ENCODE results near the gene TMEM171. TPM values are rescaled to one million over a fixed set of nuclear protein-coding genes. Genes with fewer than 3 reads are reported as not detected.

TMEM171 gene
- total and polyA plus RNA-seq, 3 experiments from 2014 or later: 14.1 TPM; not detected in 2

- Mint-ChIP-seq H3K4me1 (peaks cover 6 to 16% (median 13%) of the 10 kb centered on the region in 3 donors), H3K27ac (no peak overlapping the region), H3K27me3 (peaks cover 0 to 18% of the 10 kb centered on the region in 2 donors), H3K9me3 (peaks cover 0 to 8% (median 0%) of the 10 kb centered on the region in 5 donors), H3K4me3 (no peak overlapping the region), H3K36me3 (no peaks in the 10 kb centered on the region)
- POLR2A ChIA-PET: no interaction called here
- Histone ChIP-seq H3K4me1 (ENCODE audit: insufficient read depth, low read length) (no peaks in the 10 kb centered on the region), H3K9me3 (ENCODE audit: low read length) (no peaks in the 10 kb centered on the region), H3K4me3 (ENCODE audit: low read length) (no peak overlapping the region), H3K27me3 (ENCODE audit: insufficient read depth, low read length, poor library complexity, severe bottlenecking) (peaks cover 4% of the 10 kb centered on the region), H3K27ac (ENCODE audit: low read depth, low read length) (no peak overlapping the region), H3K36me3 (ENCODE audit: insufficient read depth, low read length) (no peaks in the 10 kb centered on the region)
- no peak for DNase-seq
- CTCF ChIA-PET: no interaction called here
Observed at GRCh38 chr5:73097740-73098139, 22.6 kb upstream of the TMEM171 start.

DNA sequence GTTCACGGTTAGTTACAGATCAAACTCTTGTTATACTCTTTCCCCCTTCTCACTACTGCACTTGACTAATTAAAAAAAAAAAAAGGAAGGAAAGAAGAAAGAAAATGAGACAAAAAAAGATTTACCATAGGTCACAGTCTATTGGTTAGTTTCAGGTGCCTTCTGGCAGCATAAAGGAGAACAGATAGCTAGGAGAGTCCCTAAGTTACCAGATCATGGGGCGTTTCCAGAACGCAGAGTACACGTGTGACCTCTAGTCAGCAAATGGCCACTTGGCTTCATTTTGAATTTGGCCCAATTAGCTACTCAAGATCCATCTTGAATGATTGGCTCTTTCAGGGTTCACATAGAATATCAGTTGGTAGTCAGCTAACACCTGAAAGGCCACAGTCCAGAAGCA is 20.3 kb upstream of the TMEM171 start:
- no peak for DNase-seq
- H3K4me1 ChIP-seq (ENCODE audit: insufficient read depth, low read length): no peaks in the 10 kb centered on the region
- H3K9me3 ChIP-seq (ENCODE audit: low read length): no peaks in the 10 kb centered on the region
- Mint-ChIP-seq H3K9me3 (peaks cover 0 to 8% (median 0%) of the 10 kb centered on the region in 5 donors), H3K27me3 (peaks cover 0 to 20% of the 10 kb centered on the region in 2 donors), H3K27ac (no peak overlapping the region), H3K4me1 (peaks cover 6 to 14% (median 13%) of the 10 kb centered on the region in 3 donors), H3K36me3 (no peaks in the 10 kb centered on the region), H3K4me3 (no peak overlapping the region)
- no peak overlapping the region for H3K4me3 ChIP-seq (ENCODE audit: low read length)
- CTCF ChIA-PET: interaction anchor here (1.2 kb wide), 1 partner anchor 71 kb away, joined by 3 read pairs; no protein-coding TSS in a partner anchor
- peaks cover 4% of the 10 kb centered on the region for H3K27me3 ChIP-seq (ENCODE audit: insufficient read depth, low read length, poor library complexity, severe bottlenecking)
- no peak overlapping the region for H3K27ac ChIP-seq (ENCODE audit: low read depth, low read length)
- POLR2A ChIA-PET: no interaction called here
- H3K36me3 ChIP-seq (ENCODE audit: insufficient read depth, low read length): no peaks in the 10 kb centered on the region

DNA sequence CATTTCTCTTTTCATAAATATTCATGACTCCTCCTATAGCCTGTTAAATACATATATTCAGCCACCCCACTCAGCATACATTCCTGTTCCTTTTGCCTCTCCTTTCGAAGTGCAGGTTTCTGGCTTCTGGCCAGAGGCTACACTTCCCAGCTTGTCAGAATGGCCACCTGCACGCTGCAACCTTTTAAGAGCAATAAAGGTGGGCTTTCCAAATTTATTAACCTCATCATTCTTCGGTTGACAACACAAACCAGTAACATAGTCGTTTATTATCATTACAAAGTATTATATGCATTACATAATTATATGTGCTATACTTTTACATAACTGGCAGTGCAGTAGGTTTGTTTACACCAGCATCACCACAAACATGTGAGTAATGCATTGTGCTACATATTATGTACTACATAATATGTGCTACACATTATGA is 16.5 kb upstream of the TMEM171 start:
- Mint-ChIP-seq H3K4me3 (no peak overlapping the region), H3K4me1 (no peaks in the 10 kb centered on the region), H3K27ac (no peak overlapping the region), H3K36me3 (peaks cover 0 to 14% (median 2%) of the 10 kb centered on the region in 3 donors), H3K27me3 (peaks cover 3 to 32% of the 10 kb centered on the region in 2 donors), H3K9me3 (peaks cover 0 to 1% (median 0%) of the 10 kb centered on the region in 5 donors)
- DNase-seq: no peak
- no peak overlapping the region for H3K27ac ChIP-seq (ENCODE audit: low read depth, low read length)
- H3K36me3 ChIP-seq (ENCODE audit: insufficient read depth, low read length): no peaks in the 10 kb centered on the region
- ChIA-PET CTCF (interaction anchor here (1.1 kb wide), 1 partner anchor 98 kb away, joined by 3 read pairs; no protein-coding TSS in a partner anchor), POLR2A (no interaction called here)
- no peak overlapping the region for H3K4me3 ChIP-seq (ENCODE audit: low read length)
- no peaks in the 10 kb centered on the region for H3K27me3 ChIP-seq (ENCODE audit: insufficient read depth, low read length, poor library complexity, severe bottlenecking)
- no peaks in the 10 kb centered on the region for H3K9me3 ChIP-seq (ENCODE audit: low read length)
- H3K4me1 ChIP-seq (ENCODE audit: insufficient read depth, low read length): no peaks in the 10 kb centered on the region

DNA sequence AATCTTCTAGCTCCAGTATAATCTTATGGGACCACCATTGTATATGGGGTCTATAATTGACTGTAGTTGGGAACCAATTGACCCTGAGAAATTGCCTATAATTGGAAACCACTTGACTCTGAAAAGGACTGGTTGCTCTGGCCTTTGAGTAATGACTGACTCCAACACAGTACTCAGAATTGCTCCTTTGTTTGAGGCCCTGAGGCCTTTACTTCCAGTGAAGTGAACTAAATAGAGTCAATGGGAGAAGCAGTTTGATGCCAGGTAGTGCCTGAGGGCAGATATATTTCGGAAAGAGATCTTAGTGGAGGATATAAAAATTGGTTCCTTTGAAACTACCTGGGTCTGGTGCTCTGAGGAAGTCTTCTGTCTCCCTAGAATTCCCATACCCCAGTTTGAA is 16.0 kb upstream of the TMEM171 start:
- H3K27me3 Mint-ChIP-seq: peaks cover 3 to 34% of the 10 kb centered on the region in 2 donors
- no peak for DNase-seq
- Histone ChIP-seq H3K27me3 (ENCODE audit: insufficient read depth, low read length, poor library complexity, severe bottlenecking) (no peaks in the 10 kb centered on the region), H3K4me3 (ENCODE audit: low read length) (no peak overlapping the region), H3K36me3 (ENCODE audit: insufficient read depth, low read length) (no peaks in the 10 kb centered on the region), H3K9me3 (ENCODE audit: low read length) (no peaks in the 10 kb centered on the region), H3K4me1 (ENCODE audit: insufficient read depth, low read length) (no peaks in the 10 kb centered on the region), H3K27ac (ENCODE audit: low read depth, low read length) (no peak overlapping the region)
- ChIA-PET CTCF (interaction anchor here (1.1 kb wide), 1 partner anchor 97 kb away, joined by 3 read pairs; no protein-coding TSS in a partner anchor), POLR2A (no interaction called here)
- H3K4me1 Mint-ChIP-seq: no peaks in the 10 kb centered on the region
- H3K9me3 Mint-ChIP-seq: peaks cover 0 to 1% (median 0%) of the 10 kb centered on the region in 5 donors
- H3K4me3 Mint-ChIP-seq: no peak overlapping the region
- H3K27ac Mint-ChIP-seq: no peak overlapping the region
- peaks cover 0 to 14% (median 2%) of the 10 kb centered on the region in 3 donors for H3K36me3 Mint-ChIP-seq

DNA sequence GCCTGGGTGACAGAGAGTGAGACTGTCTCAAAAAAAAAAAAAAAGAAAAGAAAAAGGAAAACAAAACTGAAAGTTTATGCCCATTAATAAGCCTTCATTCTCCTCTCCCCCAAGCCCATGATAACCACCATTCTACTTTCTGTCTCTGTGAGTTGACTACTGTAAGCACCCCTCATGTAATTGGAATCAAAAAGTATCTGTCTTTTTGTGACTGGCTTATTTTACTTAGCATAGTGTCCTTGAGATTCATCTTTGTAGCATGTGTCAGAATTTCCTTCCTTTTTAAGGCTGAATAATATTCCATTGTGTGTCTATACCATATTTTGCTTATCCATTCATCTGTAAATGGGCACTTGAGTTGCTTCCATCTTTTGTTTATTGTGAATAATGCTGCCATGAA is 14.0 kb upstream of the TMEM171 start:
- Mint-ChIP-seq H3K36me3 (peaks cover 0 to 14% (median 2%) of the 10 kb centered on the region in 3 donors), H3K4me3 (no peak overlapping the region), H3K4me1 (no peaks in the 10 kb centered on the region), H3K27ac (no peak overlapping the region), H3K27me3 (peaks cover 6 to 34% of the 10 kb centered on the region in 2 donors), H3K9me3 (peaks cover 0 to 1% (median 0%) of the 10 kb centered on the region in 5 donors)
- H3K4me1 ChIP-seq (ENCODE audit: insufficient read depth, low read length): no peaks in the 10 kb centered on the region
- ChIA-PET CTCF (no interaction called here), POLR2A (no interaction called here)
- no peak overlapping the region for H3K4me3 ChIP-seq (ENCODE audit: low read length)
- no peak for DNase-seq
- no peaks in the 10 kb centered on the region for H3K36me3 ChIP-seq (ENCODE audit: insufficient read depth, low read length)
- H3K27me3 ChIP-seq (ENCODE audit: insufficient read depth, low read length, poor library complexity, severe bottlenecking): no peaks in the 10 kb centered on the region
- H3K9me3 ChIP-seq (ENCODE audit: low read length): no peaks in the 10 kb centered on the region
- H3K27ac ChIP-seq (ENCODE audit: low read depth, low read length): no peak overlapping the region

DNA sequence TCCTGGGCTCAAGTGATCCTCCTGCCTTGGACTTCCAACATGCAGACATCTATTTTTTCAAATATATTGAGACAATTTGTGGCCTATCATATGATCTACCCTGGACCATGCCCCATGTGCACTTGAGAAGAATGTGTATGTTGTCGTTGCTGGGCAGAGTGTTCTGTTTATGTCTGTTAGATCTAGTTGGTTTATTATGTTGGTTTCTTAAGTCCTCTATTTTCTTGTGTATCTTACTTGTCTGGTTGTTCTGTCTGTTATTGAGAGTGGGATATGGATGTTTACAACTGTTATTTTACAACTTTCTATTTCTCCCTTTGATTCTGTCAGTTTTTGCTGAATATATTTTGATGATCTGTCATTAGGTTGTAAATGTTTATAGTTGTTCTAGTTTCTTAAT is 10.2 kb upstream of the TMEM171 start:
- peaks cover 0 to 1% (median 0%) of the 10 kb centered on the region in 5 donors for H3K9me3 Mint-ChIP-seq
- H3K27me3 Mint-ChIP-seq: peaks cover 19 to 55% of the 10 kb centered on the region in 2 donors
- DNase-seq: no peak
- H3K36me3 ChIP-seq (ENCODE audit: insufficient read depth, low read length): no peaks in the 10 kb centered on the region
- peaks cover 0 to 8% (median 4%) of the 10 kb centered on the region in 3 donors for H3K4me1 Mint-ChIP-seq
- no peak overlapping the region for H3K27ac Mint-ChIP-seq
- H3K4me3 ChIP-seq (ENCODE audit: low read length): no peak overlapping the region
- ChIA-PET CTCF (no interaction called here), POLR2A (no interaction called here)
- no peak overlapping the region for H3K4me3 Mint-ChIP-seq
- H3K27me3 ChIP-seq (ENCODE audit: insufficient read depth, low read length, poor library complexity, severe bottlenecking): peaks cover 4% of the 10 kb centered on the region
- no peaks in the 10 kb centered on the region for H3K9me3 ChIP-seq (ENCODE audit: low read length)
- H3K27ac ChIP-seq (ENCODE audit: low read depth, low read length): no peak overlapping the region
- no peaks in the 10 kb centered on the region for H3K4me1 ChIP-seq (ENCODE audit: insufficient read depth, low read length)
- peaks cover 0 to 19% (median 6%) of the 10 kb centered on the region in 3 donors for H3K36me3 Mint-ChIP-seq

DNA sequence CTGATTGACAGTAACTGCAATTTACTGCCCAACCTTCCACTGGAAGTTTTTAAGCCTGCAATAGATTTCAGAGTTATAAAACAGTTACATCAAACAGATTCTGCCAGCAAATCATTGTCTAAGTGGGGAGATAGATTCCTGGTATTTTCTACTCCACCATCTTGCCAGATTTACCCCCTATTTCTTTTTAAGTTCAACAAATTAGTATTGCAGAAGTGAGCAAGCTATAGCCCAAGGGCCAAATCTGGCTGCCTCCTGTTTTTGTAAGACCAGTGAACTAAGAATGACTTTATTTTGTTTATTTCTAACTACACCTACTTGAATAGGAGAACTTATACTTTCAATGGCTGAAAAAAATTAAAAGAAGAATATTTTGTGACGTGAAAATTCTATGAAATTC is 8.8 kb upstream of the TMEM171 start:
- POLR2A ChIA-PET: no interaction called here
- H3K27me3 ChIP-seq (ENCODE audit: insufficient read depth, low read length, poor library complexity, severe bottlenecking): peaks cover 4% of the 10 kb centered on the region
- H3K9me3 Mint-ChIP-seq: peaks cover 0 to 1% (median 0%) of the 10 kb centered on the region in 5 donors
- CTCF ChIA-PET: no interaction called here
- H3K4me3 Mint-ChIP-seq: no peak overlapping the region
- no peak for DNase-seq
- H3K27ac ChIP-seq (ENCODE audit: low read depth, low read length): no peak overlapping the region
- no peak overlapping the region for H3K4me3 ChIP-seq (ENCODE audit: low read length)
- peaks cover 23 to 58% of the 10 kb centered on the region in 2 donors for H3K27me3 Mint-ChIP-seq
- H3K9me3 ChIP-seq (ENCODE audit: low read length): no peaks in the 10 kb centered on the region
- H3K36me3 Mint-ChIP-seq: peaks cover 0 to 19% (median 6%) of the 10 kb centered on the region in 3 donors
- no peaks in the 10 kb centered on the region for H3K36me3 ChIP-seq (ENCODE audit: insufficient read depth, low read length)
- H3K4me1 ChIP-seq (ENCODE audit: insufficient read depth, low read length): no peaks in the 10 kb centered on the region
- H3K27ac Mint-ChIP-seq: no peak overlapping the region
- peaks cover 0 to 8% (median 4%) of the 10 kb centered on the region in 3 donors for H3K4me1 Mint-ChIP-seq

DNA sequence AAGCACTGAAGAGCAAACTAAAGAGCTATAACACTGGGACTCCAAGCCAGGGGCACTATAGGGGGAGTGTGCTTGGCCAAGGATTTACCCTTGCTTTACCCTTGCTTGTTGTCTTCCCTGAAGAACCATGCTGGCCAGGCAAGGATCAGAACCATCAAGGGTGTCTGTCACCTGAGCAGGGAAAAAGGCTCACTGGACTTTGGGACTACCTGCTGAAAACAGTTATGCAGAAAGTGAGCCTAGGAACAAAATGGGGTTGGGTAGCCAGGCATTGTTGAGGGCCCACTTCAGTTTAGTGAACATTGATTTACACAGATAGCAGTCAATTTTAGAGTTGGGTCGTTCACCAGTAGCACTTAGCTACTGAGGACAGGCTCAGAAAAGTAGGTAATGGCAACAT is 8.0 kb upstream of the TMEM171 start:
- POLR2A ChIA-PET: no interaction called here
- Histone ChIP-seq H3K4me3 (ENCODE audit: low read length) (no peak overlapping the region), H3K9me3 (ENCODE audit: low read length) (no peaks in the 10 kb centered on the region), H3K27me3 (ENCODE audit: insufficient read depth, low read length, poor library complexity, severe bottlenecking) (peaks cover 4% of the 10 kb centered on the region), H3K27ac (ENCODE audit: low read depth, low read length) (no peak overlapping the region), H3K4me1 (ENCODE audit: insufficient read depth, low read length) (no peaks in the 10 kb centered on the region), H3K36me3 (ENCODE audit: insufficient read depth, low read length) (no peaks in the 10 kb centered on the region)
- CTCF ChIA-PET: no interaction called here
- Mint-ChIP-seq H3K27ac (no peak overlapping the region), H3K4me3 (no peak overlapping the region), H3K9me3 (peaks cover 0 to 2% (median 0%) of the 10 kb centered on the region in 5 donors), H3K36me3 (peaks cover 0 to 13% (median 4%) of the 10 kb centered on the region in 3 donors), H3K4me1 (peaks cover 0 to 8% (median 4%) of the 10 kb centered on the region in 3 donors), H3K27me3 (peaks cover 19 to 59% of the 10 kb centered on the region in 2 donors)
- no peak for DNase-seq

Data from CD8-positive, alpha-beta memory T cell (primary cell).